Smooth muscle cell (in vitro differentiated cells): ENCODE measurements around the gene PCARE. TPM values are rescaled to one million over a fixed set of nuclear protein-coding genes. Genes with fewer than 3 reads are reported as not detected.

ENCODE experiments used
- DNase-seq: peaks from one replicate; lab custom pipeline; 2025; ENCODE audit not compliant: unreplicated experiment; lab: John Stamatoyannopoulos, UW
- H2AFZ ChIP-seq: fragments of 200-600 bp; sonication (generic); 2 replicates; pipeline ENCODE4 v1.6.0; 2016; ENCODE audit warnings: antibody characterized with exemption, low read depth, mild to moderate bottlenecking
- H3F3A ChIP-seq: fragments of 200-600 bp; sonication (generic); 2 replicates; pipeline ENCODE4 v1.6.0; 2017; ENCODE audit warnings: antibody characterized with exemption, low read depth
- H3K27ac ChIP-seq: fragments of 200-600 bp; sonication (generic); 2 replicates; pipeline ENCODE4 v1.5.1; 2016; ENCODE audit warnings: low read depth, mild to moderate bottlenecking
- H3K27me3 ChIP-seq: fragments of 200-600 bp; sonication (generic); 2 replicates; pipeline ENCODE4 v1.6.1; 2016; ENCODE audit warnings: low read depth, mild to moderate bottlenecking
- H3K36me3 ChIP-seq: fragments of 200-600 bp; sonication (generic); 2 replicates; pipeline ENCODE4 v1.5.1; 2016; ENCODE audit warnings: low read depth
- H3K4me1 ChIP-seq: fragments of 200-600 bp; sonication (generic); 2 replicates; pipeline ENCODE4 v1.5.1; 2016; ENCODE audit warnings: low read depth
- H3K4me2 ChIP-seq: fragments of 200-600 bp; sonication (generic); 2 replicates; pipeline ENCODE4 v1.6.0; 2016; ENCODE audit warnings: mild to moderate bottlenecking
- H3K4me3 ChIP-seq: fragments of 200-600 bp; sonication (generic); 2 replicates; pipeline ENCODE4 v1.5.1; 2016; ENCODE audit warnings: mild to moderate bottlenecking
- H3K79me2 ChIP-seq: fragments of 200-600 bp; sonication (generic); 2 replicates; pipeline ENCODE4 v1.6.0; 2016; ENCODE audit warnings: low read depth, mild to moderate bottlenecking
- H3K9ac ChIP-seq: fragments of 200-600 bp; sonication (generic); 2 replicates; pipeline ENCODE4 v1.6.0; 2016; ENCODE audit warnings: low read depth
- H3K9me3 ChIP-seq: fragments of 200-600 bp; sonication (generic); replicated peaks from 2 replicates; pipeline ENCODE4 v1.5.1; 2016; ENCODE audit warnings: low read depth
- H4K20me1 ChIP-seq: fragments of 200-600 bp; sonication (generic); 2 replicates; pipeline ENCODE4 v1.6.0; 2016; ENCODE audit warnings: low read depth
- CTCF ChIP-seq: fragments of 200-600 bp; sonication (generic); IDR thresholded peaks from 2 replicates; pipeline ENCODE4 v1.5.1; 2017; ENCODE audit warnings: borderline replicate concordance, mild to moderate bottlenecking, antibody characterized with exemption; ENCODE audit not compliant: insufficient read depth, poor library complexity, severe bottlenecking
- WGBS: methylation state at CpG from one replicate; pipeline ENCODE4 v1.1.7; 2016; ENCODE audit warnings: low lambda C conversion rate; 5-methylcytosine and 5-hydroxymethylcytosine counted together
- polyA plus RNA-seq: library from polyadenylated mRNA; unstranded; fragments of >200 nt; fragmentation: Nextera tagmentation; extraction: Ambion mirVana; gene quantifications from 2 replicates; pipeline ENCODE4 v1.2.1, GENCODE V29; 2016
- total RNA-seq: library from RNA; depleted of rRNA; stranded (reverse); fragments of >200 nt; gene quantifications from 2 replicates; pipeline ENCODE4 v1.2.3, GENCODE V29; 2014

Gene PCARE
- total and polyA plus RNA-seq, 2 experiments from 2014 or later, result not detected

GRCh38 chr2:29053223-29053622 is 21.1 kb downstream of the PCARE start:
- TF ChIP-seq CTCF, result no peak
- H3K4me3 ChIP-seq, result no peak overlapping the region

GRCh38 chr2:29052807-29053206 is 21.5 kb downstream of the PCARE start:
- Histone ChIP-seq H3K36me3 (no peaks in the 10 kb centered on the region), H3K9ac (no peak overlapping the region), H3K9me3 (no peaks in the 10 kb centered on the region), H3K27me3 (no peaks in the 10 kb centered on the region), H3K4me3 (no peak overlapping the region), H3K4me2 (no peak overlapping the region), H2AFZ (no peak overlapping the region), H3F3A (peaks cover 12% of the 10 kb centered on the region), H3K79me2 (no peaks in the 10 kb centered on the region), H3K4me1 (peaks cover 12% of the 10 kb centered on the region), H4K20me1 (no peaks in the 10 kb centered on the region), H3K27ac (no peak overlapping the region)
- WGBS, result 72% methylated on average over 6 of the region's 6 CpGs
- DNase-seq, result no peak
- TF ChIP-seq CTCF, result no peak

More at GRCh38 chr2:29053223-29053622, 21.1 kb downstream of the PCARE start:
- H3F3A ChIP-seq, result peaks cover 12% of the 10 kb centered on the region
- WGBS, result 57% methylated on average over 7 of the region's 7 CpGs
- H3K36me3 ChIP-seq, result no peaks in the 10 kb centered on the region
- no peaks in the 10 kb centered on the region for H4K20me1 ChIP-seq
- H3K9ac ChIP-seq, result no peak overlapping the region
- H3K27ac ChIP-seq, result peak overlapping the region; percentile 5
- no peak overlapping the region for H3K4me2 ChIP-seq
- no peaks in the 10 kb centered on the region for H3K27me3 ChIP-seq
- H3K79me2 ChIP-seq, result no peaks in the 10 kb centered on the region
- no peak for DNase-seq
- H3K4me1 ChIP-seq, result peaks cover 12% of the 10 kb centered on the region
- no peaks in the 10 kb centered on the region for H3K9me3 ChIP-seq
- H2AFZ ChIP-seq, result peak overlapping the region; percentile 6

GRCh38 chr2:29051730-29052129 is 22.6 kb downstream of the PCARE start:
- no peaks in the 10 kb centered on the region for H3K36me3 ChIP-seq
- no peak for TF ChIP-seq CTCF
- no peak overlapping the region for H3K4me2 ChIP-seq
- peaks cover 12% of the 10 kb centered on the region for H3F3A ChIP-seq
- no peaks in the 10 kb centered on the region for H4K20me1 ChIP-seq
- H3K27me3 ChIP-seq, result no peaks in the 10 kb centered on the region
- no peak for DNase-seq
- H3K4me3 ChIP-seq, result no peak overlapping the region
- no peak overlapping the region for H3K9ac ChIP-seq
- H3K4me1 ChIP-seq, result peaks cover 12% of the 10 kb centered on the region
- 98% methylated on average over 12 of the region's 12 CpGs for WGBS
- H3K9me3 ChIP-seq, result no peaks in the 10 kb centered on the region
- no peak overlapping the region for H2AFZ ChIP-seq
- H3K27ac ChIP-seq, result no peak overlapping the region
- H3K79me2 ChIP-seq, result no peaks in the 10 kb centered on the region

GRCh38 chr2:29050591-29050990 is 23.7 kb downstream of the PCARE start:
- WGBS, result 30% methylated on average over 8 of the region's 8 CpGs
- H3K79me2 ChIP-seq, result no peaks in the 10 kb centered on the region
- no peak for TF ChIP-seq CTCF
- H3F3A ChIP-seq, result peaks cover 7% of the 10 kb centered on the region
- H3K9ac ChIP-seq, result no peak overlapping the region
- no peak overlapping the region for H3K4me2 ChIP-seq
- H2AFZ ChIP-seq, result peak overlapping the region; percentile 19
- peaks cover 7% of the 10 kb centered on the region for H3K4me1 ChIP-seq
- no peak for DNase-seq
- no peaks in the 10 kb centered on the region for H3K27me3 ChIP-seq
- H4K20me1 ChIP-seq, result no peaks in the 10 kb centered on the region
- no peaks in the 10 kb centered on the region for H3K9me3 ChIP-seq
- H3K36me3 ChIP-seq, result no peaks in the 10 kb centered on the region
- H3K4me3 ChIP-seq, result no peak overlapping the region
- no peak overlapping the region for H3K27ac ChIP-seq
